HG02970 (cell line): ENCODE results near the gene MCM10.

Source experiments
- ATAC-seq: cut with Tn5 transposase; IDR thresholded peaks from one replicate; pipeline ENCODE4 v1.9.1; 2021; ENCODE audit warnings: mild to moderate bottlenecking, moderate library complexity, moderate number of reproducible peaks; ENCODE audit not compliant: unreplicated experiment, low FRiP score

MCM10 gene

DNA sequence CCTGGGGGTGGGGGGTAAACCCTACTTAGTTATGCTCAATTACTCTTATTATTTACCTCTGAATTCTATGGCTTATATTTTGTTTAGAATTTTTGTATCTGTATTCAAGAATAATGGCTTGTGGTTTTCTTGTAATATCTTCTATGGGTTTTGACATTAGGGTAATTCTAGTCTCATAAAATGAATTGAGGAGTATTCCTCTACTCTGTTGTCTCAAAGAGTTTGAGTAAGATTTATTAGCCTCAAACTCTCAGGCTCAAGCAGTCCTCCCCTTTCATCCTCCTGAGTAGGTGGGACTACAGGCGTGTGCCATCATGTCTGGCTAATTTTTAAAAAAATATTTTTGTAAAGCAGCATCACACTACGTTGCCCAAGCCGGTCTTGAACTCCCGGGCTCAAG lies 92.4 kb downstream of the MCM10 start:
- no peak for ATAC-seq

DNA sequence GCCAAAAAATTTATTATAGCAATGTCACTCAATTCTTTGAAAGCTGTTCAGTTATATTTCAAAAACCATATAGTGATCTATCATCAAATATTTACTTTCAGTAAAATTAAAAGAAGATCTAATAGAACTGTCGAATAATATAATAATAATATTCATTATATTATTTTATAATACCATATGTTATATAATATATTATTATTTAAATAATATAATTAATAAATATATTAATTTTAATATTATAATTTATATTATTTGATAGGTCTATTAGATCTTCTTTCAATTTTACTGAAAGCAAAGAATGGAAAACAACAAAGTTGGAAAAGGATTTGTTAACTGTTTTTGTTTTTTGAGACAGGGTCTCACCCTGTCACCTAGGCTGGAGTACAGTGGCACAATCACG lies 95.3 kb downstream of the MCM10 start:
- no peak for ATAC-seq

DNA sequence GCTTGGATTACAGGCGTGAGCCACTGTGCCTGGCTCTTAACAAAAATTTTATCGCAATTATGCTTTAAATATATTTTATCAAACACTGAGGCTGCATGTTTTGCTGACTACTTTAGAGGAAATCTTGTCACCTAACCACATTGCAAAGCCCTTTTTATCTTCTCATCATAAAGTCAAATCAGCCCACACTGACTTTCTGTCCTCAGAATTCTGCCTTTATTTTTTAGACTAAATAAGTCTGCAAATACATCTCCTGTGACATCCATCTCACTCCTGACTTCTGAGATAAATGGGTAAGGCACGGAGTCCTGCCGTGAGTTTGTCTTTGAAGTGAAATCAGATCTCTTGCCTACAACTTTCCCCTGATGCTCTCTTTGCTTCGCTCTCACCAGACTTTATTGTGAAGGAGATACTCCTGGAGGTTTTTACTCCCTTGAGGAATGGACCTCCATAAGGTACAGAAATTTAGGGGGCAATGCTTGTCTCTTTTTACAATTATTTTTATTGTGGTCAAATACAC lies 96.3 kb downstream of the MCM10 start:
- no peak for ATAC-seq
